MM.1S (cell line): ENCODE results near the gene METTL25B.

Experiments used
- DNase-seq: peaks from one replicate; pipeline ENCODE4 v3.0.0-alpha.2; 2015
- H2AFZ ChIP-seq: fragments of 300-600 bp; sonication (generic); 2 replicates; pipeline ENCODE4 v1.6.0; 2016; ENCODE audit warnings: antibody characterized with exemption, low read length
- H3F3A ChIP-seq: fragments of 300-600 bp; sonication (generic); 2 replicates; pipeline ENCODE4 v1.6.1; 2016; ENCODE audit warnings: mild to moderate bottlenecking, antibody characterized with exemption, low read length, moderate library complexity, mixed read lengths; ENCODE audit not compliant: insufficient read depth
- H3K27ac ChIP-seq: fragments of 300-600 bp; sonication (generic); 2 replicates; pipeline ENCODE4 v1.5.1; 2016; ENCODE audit warnings: mild to moderate bottlenecking, low read length
- H3K27me3 ChIP-seq: fragments of 300-600 bp; sonication (generic); replicated peaks from 2 replicates; pipeline ENCODE4 v1.6.0; 2016; ENCODE audit warnings: low read length; ENCODE audit not compliant: insufficient read depth
- H3K36me3 ChIP-seq: fragments of 300-600 bp; sonication (generic); replicated peaks from 2 replicates; pipeline ENCODE4 v1.6.1; 2016; ENCODE audit warnings: mild to moderate bottlenecking, low read length, mixed read lengths; ENCODE audit not compliant: insufficient read depth
- H3K4me1 ChIP-seq: fragments of 300-600 bp; sonication (generic); 2 replicates; pipeline ENCODE4 v1.6.1; 2016; ENCODE audit warnings: low read length, mixed read lengths
- H3K4me2 ChIP-seq: fragments of 300-600 bp; sonication (generic); 2 replicates; pipeline ENCODE4 v1.6.0; 2016; ENCODE audit warnings: low read depth, low read length
- H3K4me3 ChIP-seq: fragments of 300-600 bp; sonication (generic); 2 replicates; pipeline ENCODE4 v1.5.1; 2016; ENCODE audit warnings: low read length, mixed read lengths
- H3K79me2 ChIP-seq: fragments of 300-600 bp; sonication (generic); 2 replicates; pipeline ENCODE4 v1.6.1; 2016; ENCODE audit warnings: mixed run types, low read length, mixed read lengths
- H3K9ac ChIP-seq: fragments of 300-600 bp; sonication (generic); 2 replicates; pipeline ENCODE4 v1.6.1; 2016; ENCODE audit warnings: low read length, mixed read lengths
- H3K9me2 ChIP-seq: fragments of 300-600 bp; sonication (generic); replicated peaks from 2 replicates; pipeline ENCODE4 v1.6.1; 2016; ENCODE audit warnings: mild to moderate bottlenecking, low read length, mixed read lengths; ENCODE audit not compliant: insufficient read depth
- H3K9me3 ChIP-seq: fragments of 300-600 bp; sonication (generic); replicated peaks from 2 replicates; pipeline ENCODE4 v1.6.1; 2016; ENCODE audit warnings: mild to moderate bottlenecking, low read length, mixed read lengths; ENCODE audit not compliant: insufficient read depth
- H4K20me1 ChIP-seq: fragments of 300-600 bp; sonication (generic); 2 replicates; pipeline ENCODE4 v1.6.1; 2016; ENCODE audit warnings: mild to moderate bottlenecking, low read length, moderate library complexity, mixed read lengths; ENCODE audit not compliant: insufficient read depth
- EZH2 ChIP-seq: fragments of 300-600 bp; sonication (generic); optimal IDR thresholded peaks from 2 replicates; pipeline ENCODE3; 2017; ENCODE audit warnings: low read depth, mild to moderate bottlenecking, antibody characterized with exemption, low read length, mixed read lengths
- EZH2phosphoT487 ChIP-seq: fragments of 300-600 bp; sonication (generic); IDR thresholded peaks from 2 replicates; pipeline ENCODE4 v1.6.1; 2018; ENCODE audit warnings: antibody characterized with exemption, low read length
- TF ChIP-seq, protein P1 (sequence below): fragments of 300-600 bp; sonication (generic); IDR thresholded peaks from 2 replicates; pipeline ENCODE4 v1.5.1; 2016; ENCODE audit warnings: antibody characterized with exemption, low read length, mixed read lengths

Gene METTL25B

DNA sequence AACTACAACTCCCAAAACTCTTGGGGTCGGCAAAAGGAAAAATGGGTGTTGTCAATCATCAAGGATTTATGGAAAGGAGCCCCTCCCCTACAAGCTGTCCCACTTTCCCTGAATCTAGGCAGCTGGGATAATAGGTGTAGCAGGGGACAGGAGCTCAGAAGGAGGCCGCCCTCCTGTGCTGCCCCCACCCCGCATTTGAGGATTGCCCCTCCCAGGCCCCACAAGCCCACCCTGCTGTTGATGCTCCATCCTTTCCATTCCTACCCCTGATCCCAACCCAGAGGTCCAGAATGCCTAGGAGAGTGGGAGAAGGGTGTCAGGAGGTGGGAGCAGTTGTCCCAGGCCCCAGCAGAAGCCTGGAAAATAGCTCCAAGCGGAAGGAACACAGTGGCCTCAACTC lies 14.5 kb downstream of the METTL25B start:
- Histone ChIP-seq H3K27ac (peak overlapping the region; percentile 57; the same call in 1 of the 2 replicates), H2AFZ (no peak overlapping the region), H3K9ac (no peak overlapping the region), H3K36me3 (no peaks in the 10 kb centered on the region), H3K27me3 (no peaks in the 10 kb centered on the region), H3K9me2 (no peaks in the 10 kb centered on the region), H3K4me3 (no peak overlapping the region), H3K4me2 (no peak overlapping the region; the same call in 1 of the 2 replicates), H3K79me2 (peaks cover 65% of the 10 kb centered on the region), H4K20me1 (no peaks in the 10 kb centered on the region), H3K9me3 (no peaks in the 10 kb centered on the region), H3K4me1 (peaks cover 39% of the 10 kb centered on the region), H3F3A (peaks cover 62% of the 10 kb centered on the region)
- no peak for DNase-seq
- TF ChIP-seq EZH2phosphoT487, result no peak

DNA sequence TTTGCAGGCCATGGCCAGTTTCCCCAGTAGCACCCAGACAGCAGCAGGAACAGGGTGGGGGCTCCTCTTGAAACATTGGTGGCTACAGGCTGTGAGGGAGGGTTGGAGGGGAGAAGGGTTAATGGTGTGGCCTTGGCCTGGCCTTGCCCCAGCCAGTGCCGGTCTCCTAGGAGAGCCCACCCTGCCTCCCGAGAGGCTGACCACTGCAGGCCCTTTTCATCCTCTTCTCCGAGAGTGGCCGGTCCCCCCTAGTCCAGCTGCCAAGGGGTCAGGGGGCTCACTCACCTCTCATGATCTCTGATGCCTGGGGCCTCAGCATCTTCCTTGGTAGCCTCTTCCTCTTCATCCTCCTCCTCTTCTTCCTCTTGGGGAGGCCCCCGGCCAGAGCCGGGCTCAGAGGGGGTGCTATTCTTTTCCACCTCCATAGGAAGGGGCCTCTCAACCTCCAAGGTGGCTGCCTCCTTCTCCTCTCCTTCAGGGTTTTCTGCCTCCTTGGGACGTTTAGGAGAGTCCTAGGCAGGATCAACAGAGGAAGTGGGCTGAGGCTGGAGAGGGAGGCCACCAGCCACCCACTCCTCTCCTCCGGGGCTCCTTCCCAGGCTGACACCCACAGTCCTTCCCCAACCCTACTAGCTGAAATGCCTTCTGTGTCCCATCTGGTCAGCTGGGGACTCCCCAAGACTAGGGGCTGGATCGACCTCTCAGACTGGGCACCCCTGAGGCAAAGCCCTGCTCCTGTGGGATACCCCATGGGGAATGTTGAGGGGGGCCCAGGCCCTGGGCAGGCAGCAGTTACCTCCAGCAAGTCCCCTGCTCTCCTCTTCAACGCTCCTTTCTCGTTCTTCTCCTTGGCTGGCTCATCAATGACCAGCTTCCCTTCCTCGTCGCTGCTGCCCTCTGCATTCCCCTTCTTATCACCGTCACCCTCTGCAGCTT lies 15.4 kb downstream of the METTL25B start:
- Histone ChIP-seq H3K9ac (no peak overlapping the region), H3K9me2 (no peaks in the 10 kb centered on the region), H3F3A (peaks cover 68% of the 10 kb centered on the region), H3K27ac (peak overlapping the region; percentile 6; the same call in 1 of the 2 replicates), H2AFZ (no peak overlapping the region), H3K4me1 (peaks cover 48% of the 10 kb centered on the region), H3K79me2 (peaks cover 69% of the 10 kb centered on the region), H3K36me3 (no peaks in the 10 kb centered on the region), H3K4me3 (no peak overlapping the region), H4K20me1 (no peaks in the 10 kb centered on the region), H3K4me2 (no peak overlapping the region), H3K9me3 (no peaks in the 10 kb centered on the region), H3K27me3 (no peaks in the 10 kb centered on the region)
- no peak for TF ChIP-seq EZH2phosphoT487
- TF ChIP-seq, protein P1, sequence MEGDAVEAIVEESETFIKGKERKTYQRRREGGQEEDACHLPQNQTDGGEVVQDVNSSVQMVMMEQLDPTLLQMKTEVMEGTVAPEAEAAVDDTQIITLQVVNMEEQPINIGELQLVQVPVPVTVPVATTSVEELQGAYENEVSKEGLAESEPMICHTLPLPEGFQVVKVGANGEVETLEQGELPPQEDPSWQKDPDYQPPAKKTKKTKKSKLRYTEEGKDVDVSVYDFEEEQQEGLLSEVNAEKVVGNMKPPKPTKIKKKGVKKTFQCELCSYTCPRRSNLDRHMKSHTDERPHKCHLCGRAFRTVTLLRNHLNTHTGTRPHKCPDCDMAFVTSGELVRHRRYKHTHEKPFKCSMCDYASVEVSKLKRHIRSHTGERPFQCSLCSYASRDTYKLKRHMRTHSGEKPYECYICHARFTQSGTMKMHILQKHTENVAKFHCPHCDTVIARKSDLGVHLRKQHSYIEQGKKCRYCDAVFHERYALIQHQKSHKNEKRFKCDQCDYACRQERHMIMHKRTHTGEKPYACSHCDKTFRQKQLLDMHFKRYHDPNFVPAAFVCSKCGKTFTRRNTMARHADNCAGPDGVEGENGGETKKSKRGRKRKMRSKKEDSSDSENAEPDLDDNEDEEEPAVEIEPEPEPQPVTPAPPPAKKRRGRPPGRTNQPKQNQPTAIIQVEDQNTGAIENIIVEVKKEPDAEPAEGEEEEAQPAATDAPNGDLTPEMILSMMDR, result no peak
- no peak for DNase-seq

DNA sequence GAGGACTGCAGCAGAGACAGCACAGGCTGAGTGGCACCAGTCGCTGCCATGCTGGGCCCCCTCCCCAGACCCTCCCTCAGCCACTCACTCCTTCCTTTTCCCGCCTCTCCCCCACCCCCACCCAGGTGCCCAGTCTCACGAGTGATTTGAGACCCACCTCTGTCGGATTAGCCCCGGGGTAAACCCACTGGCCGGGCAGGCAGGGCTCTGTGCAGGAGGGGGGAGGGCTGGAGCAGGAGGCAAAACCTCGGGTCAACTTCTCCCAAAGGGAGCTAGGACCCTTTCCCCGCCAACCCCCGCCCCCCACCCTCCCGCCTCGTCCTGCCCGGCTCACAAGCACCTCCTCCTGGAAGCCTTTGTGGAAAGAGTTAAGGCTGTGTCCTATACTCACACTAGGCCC lies 16.1 kb downstream of the METTL25B start:
- H3K4me1 ChIP-seq, result peaks cover 53% of the 10 kb centered on the region
- H2AFZ ChIP-seq, result no peak overlapping the region
- H3K27me3 ChIP-seq, result no peaks in the 10 kb centered on the region
- peaks cover 72% of the 10 kb centered on the region for H3F3A ChIP-seq
- H3K4me3 ChIP-seq, result no peak overlapping the region
- no peaks in the 10 kb centered on the region for H3K9me2 ChIP-seq
- H3K9ac ChIP-seq, result no peak overlapping the region
- peaks cover 69% of the 10 kb centered on the region for H3K79me2 ChIP-seq
- no peak overlapping the region for H3K27ac ChIP-seq
- no peak for DNase-seq
- no peaks in the 10 kb centered on the region for H4K20me1 ChIP-seq
- H3K36me3 ChIP-seq, result no peaks in the 10 kb centered on the region
- H3K9me3 ChIP-seq, result no peaks in the 10 kb centered on the region
- no peak for TF ChIP-seq EZH2
- TF ChIP-seq, protein P1, result no peak
- TF ChIP-seq EZH2phosphoT487, result no peak
- no peak overlapping the region for H3K4me2 ChIP-seq
